Measurements from ENCODE around the gene PDP2.

- TF ChIP-seq CTCF (IDR thresholded peaks at IDR 0.05) (no peak), REST (IDR thresholded peaks at IDR 0.05; ENCODE audit: low read depth, low read length) (no peak), FOXJ3 (CRISPR knock-in tag; IDR thresholded peaks at IDR 0.05) (no peak), EZH2phosphoT487 (IDR thresholded peaks at IDR 0.05; ENCODE audit: borderline replicate concordance, low read depth) (no peak), RAD21 (IDR thresholded peaks at IDR 0.05; ENCODE audit: low read length) (no peak), EP300 (IDR thresholded peaks at IDR 0.05; ENCODE audit: borderline replicate concordance in 1 of 2, low read depth in 1 of 2, low read length in 1 of 2) (no peak), TAF1 (IDR thresholded peaks at IDR 0.05; ENCODE audit: borderline replicate concordance, low read depth, low read length) (no peak), FOSL2 (IDR thresholded peaks at IDR 0.05; ENCODE audit: borderline replicate concordance, low read depth) (no peak), FOXM1 (IDR thresholded peaks at IDR 0.05; ENCODE audit: low read depth) (no peak), MXI1 (IDR thresholded peaks at IDR 0.05; ENCODE audit: low read depth, low read length) (no peak), POLR2AphosphoS5 (IDR thresholded peaks at IDR 0.05; ENCODE audit: low read depth, low read length) (no peak)
Measured at GRCh38 chr16:66872559-66872942, 7.8 kb upstream of the PDP2 start.
